GM23248 (cell line): Measurements from ENCODE around the gene CFAP45.

Experiments
- EZH2 ChIP-seq: fragments of 200-600 bp; sonication (generic); IDR thresholded peaks from 2 replicates; pipeline ENCODE4 v1.6.1; 2018; ENCODE audit warnings: antibody characterized with exemption, mild to moderate bottlenecking; ENCODE audit not compliant: insufficient read depth, poor library complexity, severe bottlenecking
- EZH2phosphoT487 ChIP-seq: fragments of 200-600 bp; sonication (generic); IDR thresholded peaks from 2 replicates; pipeline ENCODE4 v1.6.1; 2018; ENCODE audit warnings: antibody characterized with exemption, moderate library complexity, mild to moderate bottlenecking, low read depth; ENCODE audit not compliant: insufficient read depth

- TF ChIP-seq EZH2 (no peak), EZH2phosphoT487 (no peak)
Measured at GRCh38 chr1:159917533-159918351, 17.8 kb upstream of the CFAP45 start.
